Mesenchymal stem cell (in vitro differentiated cells and primary cell): ENCODE data around the gene FAM13A.
A peak's percentile ranks its signal among the peaks of the same experiment; 100 is the strongest.

ENCODE experiments used
- DNase-seq: peaks from one replicate; pipeline ENCODE4 v3.0.0-alpha.2; 2013
- H2AFZ ChIP-seq: one replicate; pipeline ENCODE4 v1.6.1; 2013; ENCODE audit warnings: low read depth, mild to moderate bottlenecking, control low read depth, inconsistent platforms, low read length, moderate library complexity
- H2AK5ac ChIP-seq: 2 replicates; pipeline ENCODE4 v1.6.1; 2013; ENCODE audit warnings: low read length, moderate library complexity, mild to moderate bottlenecking, inconsistent platforms; ENCODE audit not compliant: severe bottlenecking
- H2BK120ac ChIP-seq: one replicate; pipeline ENCODE4 v1.6.1; 2013; ENCODE audit warnings: low read depth, mild to moderate bottlenecking, inconsistent platforms, low read length, moderate library complexity
- H2BK12ac ChIP-seq, 2 experiments: one replicate each; pipeline ENCODE4 v1.6.1; 2013; ENCODE audit warnings: inconsistent platforms in 2 of 2, low read length in 2 of 2, mild to moderate bottlenecking in 2 of 2, moderate library complexity in 2 of 2, control low read depth in 1 of 2
- H2BK15ac ChIP-seq: one replicate; pipeline ENCODE4 v1.6.1; 2013; ENCODE audit warnings: mild to moderate bottlenecking, low read depth, inconsistent platforms; ENCODE audit not compliant: poor library complexity, severe bottlenecking
- H2BK5ac ChIP-seq: 2 replicates; pipeline ENCODE4 v1.6.1; 2013; ENCODE audit warnings: low read depth, mild to moderate bottlenecking, low read length, control low read depth, inconsistent platforms; ENCODE audit not compliant: poor library complexity, severe bottlenecking
- H3K14ac ChIP-seq, 2 experiments: one replicate each; pipeline ENCODE4 v1.6.1; 2013; ENCODE audit warnings: inconsistent platforms in 2 of 2, low read length in 2 of 2, control low read depth in 1 of 2, mild to moderate bottlenecking in 1 of 2, moderate library complexity in 1 of 2
- H3K18ac ChIP-seq, 2 experiments: one replicate each; pipeline ENCODE4 v1.6.1; 2013; ENCODE audit warnings: inconsistent platforms in 2 of 2, low read length in 2 of 2, control low read depth in 1 of 2, low read depth in 1 of 2, mild to moderate bottlenecking in 1 of 2
- H3K23ac ChIP-seq, 2 experiments: one replicate each; pipeline ENCODE4 v1.6.1; 2013; ENCODE audit warnings: inconsistent platforms in 2 of 2, low read length in 2 of 2, mild to moderate bottlenecking in 2 of 2, moderate library complexity in 2 of 2, control low read depth in 1 of 2
- H3K27ac ChIP-seq: 2 replicates; pipeline ENCODE4 v1.5.1; 2013; ENCODE audit warnings: mild to moderate bottlenecking, moderate library complexity, low read length, control low read depth, inconsistent platforms; ENCODE audit not compliant: poor library complexity, severe bottlenecking
- H3K27me3 ChIP-seq, 2 experiments: 2 replicates each; pipeline versions ENCODE4 v1.6.1 to v1.7.0; 2013; ENCODE audit warnings: low read length in 2 of 2, mild to moderate bottlenecking in 2 of 2, moderate library complexity in 2 of 2, control low read depth in 1 of 2, inconsistent platforms in 1 of 2; ENCODE audit not compliant: control insufficient read depth in 1 of 2, insufficient read depth in 1 of 2
- H3K36me3 ChIP-seq, 2 experiments: 2 replicates each; pipeline versions ENCODE4 v1.6.1 to v1.7.0; 2013; ENCODE audit warnings: low read length in 2 of 2, control low read depth in 1 of 2, inconsistent platforms in 1 of 2, low read depth in 1 of 2, mild to moderate bottlenecking in 1 of 2; ENCODE audit not compliant: insufficient read depth in 2 of 2, control insufficient read depth in 1 of 2
- H3K4ac ChIP-seq, 2 experiments: one replicate each; pipeline ENCODE4 v1.6.1; 2013; ENCODE audit warnings: inconsistent platforms in 2 of 2, low read length in 2 of 2, mild to moderate bottlenecking in 2 of 2, moderate library complexity in 2 of 2, control low read depth in 1 of 2, low read depth in 1 of 2
- H3K4me1 ChIP-seq: 2 replicates; pipeline ENCODE4 v1.6.1; 2013; ENCODE audit warnings: low read depth, low read length, control low read depth; ENCODE audit not compliant: control insufficient read depth, insufficient read depth
- H3K4me2 ChIP-seq: 2 replicates; pipeline ENCODE4 v1.6.1; 2013; ENCODE audit warnings: low read length, mild to moderate bottlenecking, inconsistent platforms; ENCODE audit not compliant: poor library complexity, severe bottlenecking
- H3K4me3 ChIP-seq, 2 experiments: 2 replicates each; pipeline versions ENCODE4 v1.5.1 to v1.7.0; 2013; ENCODE audit warnings: low read length in 2 of 2, mild to moderate bottlenecking in 2 of 2, control low read depth in 1 of 2, low read depth in 1 of 2; ENCODE audit not compliant: insufficient read depth in 1 of 2
- H3K79me1 ChIP-seq: replicated peaks from 2 replicates; pipeline ENCODE4 v1.6.1; 2013; ENCODE audit warnings: mild to moderate bottlenecking, control low read depth, low read length, inconsistent platforms; ENCODE audit not compliant: poor library complexity, severe bottlenecking
- H3K9ac ChIP-seq: 2 replicates; pipeline ENCODE4 v1.7.0; 2013; ENCODE audit warnings: mild to moderate bottlenecking, low read length, moderate library complexity
- H3K9me3 ChIP-seq: 2 replicates; pipeline ENCODE4 v1.7.0; 2013; ENCODE audit warnings: mild to moderate bottlenecking, low read length; ENCODE audit not compliant: control insufficient read depth
- H4K8ac ChIP-seq: one replicate; pipeline ENCODE4 v1.6.1; 2013; ENCODE audit warnings: inconsistent platforms, mild to moderate bottlenecking, low read length, moderate library complexity
- H4K91ac ChIP-seq: one replicate; pipeline ENCODE4 v1.6.1; 2013; ENCODE audit warnings: mild to moderate bottlenecking, low read length, inconsistent platforms
- WGBS: methylation state at CpG from one replicate; pipeline ENCODE4 v1.1.7; 2013; ENCODE audit warnings: mixed read lengths; 5-methylcytosine and 5-hydroxymethylcytosine counted together

Gene FAM13A

GRCh38 chr4:88836216-88836615 is 220.8 kb downstream of the FAM13A start:
- H3K79me1 ChIP-seq: no peaks in the 10 kb centered on the region
- H3K4ac ChIP-seq: no peak overlapping the region
- H2AK5ac ChIP-seq: no peak overlapping the region
- no peak overlapping the region for H2BK15ac ChIP-seq
- H3K4me2 ChIP-seq: no peak overlapping the region
- no peak overlapping the region for H3K4me3 ChIP-seq
- H2BK5ac ChIP-seq: no peak overlapping the region
- no peak overlapping the region for H4K91ac ChIP-seq
- H3K9me3 ChIP-seq: no peaks in the 10 kb centered on the region
- no peak overlapping the region for H3K9ac ChIP-seq
- no peak overlapping the region for H3K23ac ChIP-seq
- no peak overlapping the region for H2AFZ ChIP-seq
- no peaks in the 10 kb centered on the region for H3K4me1 ChIP-seq
- no peak overlapping the region for H3K14ac ChIP-seq
- H3K36me3 ChIP-seq: no peaks in the 10 kb centered on the region
- H3K27ac ChIP-seq: no peak overlapping the region
- H2BK120ac ChIP-seq: no peak overlapping the region
- DNase-seq: no peak
- H2BK12ac ChIP-seq: no peak overlapping the region
- H4K8ac ChIP-seq: no peak overlapping the region
- no peak overlapping the region for H3K18ac ChIP-seq
- no peaks in the 10 kb centered on the region for H3K27me3 ChIP-seq

- Histone ChIP-seq H3K27me3 (no peaks in the 10 kb centered on the region), H3K4me3 (no peak overlapping the region), H2BK5ac (no peak overlapping the region), H3K9ac (no peak overlapping the region), H3K18ac (no peak overlapping the region), H3K27ac (no peak overlapping the region), H2BK120ac (no peak overlapping the region), H2AK5ac (no peak overlapping the region), H4K8ac (no peak overlapping the region), H3K36me3 (no peaks in the 10 kb centered on the region), H3K4me1 (no peaks in the 10 kb centered on the region), H3K4ac (no peak overlapping the region), H2AFZ (no peak overlapping the region), H2BK12ac (no peak overlapping the region), H2BK15ac (no peak overlapping the region), H3K9me3 (no peaks in the 10 kb centered on the region), H3K4me2 (no peak overlapping the region), H3K14ac (no peak overlapping the region), H4K91ac (no peak overlapping the region), H3K23ac (no peak overlapping the region), H3K79me1 (no peaks in the 10 kb centered on the region)
- no peak for DNase-seq
- WGBS: 94% methylated on average over 3 of the region's 4 CpGs
Measured at GRCh38 chr4:88831031-88831430, 226.0 kb downstream of the FAM13A start.

- Histone ChIP-seq H3K23ac (no peak overlapping the region), H3K27ac (no peak overlapping the region), H2BK12ac (no peak overlapping the region), H2AK5ac (no peak overlapping the region), H3K18ac (no peak overlapping the region), H3K4me2 (no peak overlapping the region), H3K9ac (no peak overlapping the region), H3K9me3 (no peaks in the 10 kb centered on the region), H3K36me3 (no peaks in the 10 kb centered on the region), H3K4ac (no peak overlapping the region), H2BK120ac (no peak overlapping the region), H4K91ac (no peak overlapping the region), H2BK5ac (no peak overlapping the region), H4K8ac (no peak overlapping the region), H3K4me1 (no peaks in the 10 kb centered on the region), H3K14ac (no peak overlapping the region), H3K79me1 (no peaks in the 10 kb centered on the region), H3K4me3 (no peak overlapping the region), H2AFZ (no peak overlapping the region), H3K27me3 (no peaks in the 10 kb centered on the region), H2BK15ac (no peak overlapping the region)
- DNase-seq: no peak
- WGBS: 100% methylated on average over 1 of the region's 2 CpGs
Measured at GRCh38 chr4:88830598-88830997, 226.4 kb downstream of the FAM13A start.

GRCh38 chr4:88828842-88829571 is 228.0 kb downstream of the FAM13A start:
- H3K4ac ChIP-seq: no peak overlapping the region
- H3K36me3 ChIP-seq: no peaks in the 10 kb centered on the region
- no peak overlapping the region for H3K9ac ChIP-seq
- no peak overlapping the region for H2BK12ac ChIP-seq
- no peak overlapping the region for H4K8ac ChIP-seq
- H3K23ac ChIP-seq: no peak overlapping the region
- H2BK15ac ChIP-seq: no peak overlapping the region
- no peaks in the 10 kb centered on the region for H3K79me1 ChIP-seq
- H2BK120ac ChIP-seq: no peak overlapping the region
- H3K27me3 ChIP-seq: no peaks in the 10 kb centered on the region
- WGBS: 83% methylated on average over 1 of the region's 1 CpG
- peak overlapping the region in 1 of 2 experiments; percentile 40 for H3K18ac ChIP-seq
- no peak overlapping the region for H2AFZ ChIP-seq
- H3K4me1 ChIP-seq: no peaks in the 10 kb centered on the region
- H3K27ac ChIP-seq: no peak overlapping the region
- H3K4me2 ChIP-seq: no peak overlapping the region
- H2BK5ac ChIP-seq: no peak overlapping the region
- no peak overlapping the region for H3K14ac ChIP-seq
- H2AK5ac ChIP-seq: no peak overlapping the region
- H3K9me3 ChIP-seq: no peaks in the 10 kb centered on the region
- no peak overlapping the region for H3K4me3 ChIP-seq
- H4K91ac ChIP-seq: no peak overlapping the region
- no peak for DNase-seq
